RWPE1 (cell line): ENCODE data around the gene CCDC182.

Experiments
- CTCF ChIA-PET: fragments of 350-600 bp; sonication (Branson Sonifier 250); formaldehyde crosslinking; extraction: SDS; loops from one replicate; lab custom pipeline; 2021; lab: Yijun Ruan, JAX
- POLR2A ChIA-PET: fragments of 400-600 bp; formaldehyde crosslinking; extraction: SDS; loops from one replicate; lab custom pipeline; 2020; ENCODE audit warnings: antibody characterized with exemption; ENCODE audit not compliant: low non-redundant PET; lab: Yijun Ruan, JAX
- DNase-seq: peaks from one replicate; pipeline ENCODE4 v3.0.0; 2012; ENCODE audit warnings: low spot score
- H3K27ac ChIP-seq: fragments of 450-650 bp; 2 replicates; pipeline ENCODE4 v1.5.1; 2017
- TF ChIP-seq, protein P1 (sequence below): fragments of 450-650 bp; conservative IDR thresholded peaks from 2 replicates; pipeline ENCODE4 v1.5.1; 2017; ENCODE audit warnings: low read depth, mild to moderate bottlenecking

CCDC182 gene

DNA sequence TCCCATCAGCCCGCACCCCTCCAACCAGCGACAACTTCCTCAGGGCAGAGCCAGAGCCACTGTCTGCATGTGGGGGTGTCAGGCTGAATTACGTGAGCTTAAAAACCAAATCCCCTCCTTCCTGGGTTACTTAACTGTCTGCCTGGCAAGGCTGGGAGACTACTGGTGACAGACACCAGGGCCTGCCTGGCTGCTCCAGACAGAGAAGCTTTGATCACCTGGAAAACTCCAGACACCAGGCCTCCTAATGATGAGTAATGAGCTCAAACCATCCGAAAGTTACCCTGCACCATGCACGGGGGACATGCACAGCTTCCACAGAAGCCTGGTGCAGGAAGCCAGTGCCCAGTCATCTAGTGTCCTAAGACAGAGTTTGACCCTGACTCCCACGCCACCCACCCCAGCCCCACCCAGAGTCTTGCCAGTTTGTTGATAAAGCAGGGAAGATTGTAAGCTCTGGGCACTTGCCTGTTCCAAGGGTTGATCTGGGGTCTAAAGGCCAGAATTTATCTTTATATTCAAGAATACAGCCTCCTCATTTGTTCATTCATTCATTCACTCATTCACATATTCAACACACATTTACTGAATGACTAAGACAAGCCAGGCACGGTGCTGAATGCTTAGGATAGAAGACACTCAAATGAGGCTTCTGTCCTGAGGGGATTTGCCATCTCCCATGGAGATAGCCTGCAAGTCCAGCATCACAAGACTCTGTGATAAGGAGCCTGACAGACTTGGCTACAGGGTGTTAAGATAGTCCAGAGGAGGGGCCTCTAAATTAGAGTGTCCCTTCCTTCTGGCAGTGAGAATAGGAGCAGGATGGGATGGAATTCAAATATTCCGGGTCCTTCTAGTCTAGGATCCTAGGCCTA, 7.2 kb upstream of the CCDC182 start:
- H3K27ac ChIP-seq = no peak overlapping the region
- DNase-seq = no peak
- POLR2A ChIA-PET = no interaction called here
- TF ChIP-seq, protein P1, sequence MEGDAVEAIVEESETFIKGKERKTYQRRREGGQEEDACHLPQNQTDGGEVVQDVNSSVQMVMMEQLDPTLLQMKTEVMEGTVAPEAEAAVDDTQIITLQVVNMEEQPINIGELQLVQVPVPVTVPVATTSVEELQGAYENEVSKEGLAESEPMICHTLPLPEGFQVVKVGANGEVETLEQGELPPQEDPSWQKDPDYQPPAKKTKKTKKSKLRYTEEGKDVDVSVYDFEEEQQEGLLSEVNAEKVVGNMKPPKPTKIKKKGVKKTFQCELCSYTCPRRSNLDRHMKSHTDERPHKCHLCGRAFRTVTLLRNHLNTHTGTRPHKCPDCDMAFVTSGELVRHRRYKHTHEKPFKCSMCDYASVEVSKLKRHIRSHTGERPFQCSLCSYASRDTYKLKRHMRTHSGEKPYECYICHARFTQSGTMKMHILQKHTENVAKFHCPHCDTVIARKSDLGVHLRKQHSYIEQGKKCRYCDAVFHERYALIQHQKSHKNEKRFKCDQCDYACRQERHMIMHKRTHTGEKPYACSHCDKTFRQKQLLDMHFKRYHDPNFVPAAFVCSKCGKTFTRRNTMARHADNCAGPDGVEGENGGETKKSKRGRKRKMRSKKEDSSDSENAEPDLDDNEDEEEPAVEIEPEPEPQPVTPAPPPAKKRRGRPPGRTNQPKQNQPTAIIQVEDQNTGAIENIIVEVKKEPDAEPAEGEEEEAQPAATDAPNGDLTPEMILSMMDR = no peak
- CTCF ChIA-PET = interaction anchor here (0.9 kb wide), 1 partner anchor 509 kb away, joined by 4 read pairs; no protein-coding TSS in a partner anchor

DNA sequence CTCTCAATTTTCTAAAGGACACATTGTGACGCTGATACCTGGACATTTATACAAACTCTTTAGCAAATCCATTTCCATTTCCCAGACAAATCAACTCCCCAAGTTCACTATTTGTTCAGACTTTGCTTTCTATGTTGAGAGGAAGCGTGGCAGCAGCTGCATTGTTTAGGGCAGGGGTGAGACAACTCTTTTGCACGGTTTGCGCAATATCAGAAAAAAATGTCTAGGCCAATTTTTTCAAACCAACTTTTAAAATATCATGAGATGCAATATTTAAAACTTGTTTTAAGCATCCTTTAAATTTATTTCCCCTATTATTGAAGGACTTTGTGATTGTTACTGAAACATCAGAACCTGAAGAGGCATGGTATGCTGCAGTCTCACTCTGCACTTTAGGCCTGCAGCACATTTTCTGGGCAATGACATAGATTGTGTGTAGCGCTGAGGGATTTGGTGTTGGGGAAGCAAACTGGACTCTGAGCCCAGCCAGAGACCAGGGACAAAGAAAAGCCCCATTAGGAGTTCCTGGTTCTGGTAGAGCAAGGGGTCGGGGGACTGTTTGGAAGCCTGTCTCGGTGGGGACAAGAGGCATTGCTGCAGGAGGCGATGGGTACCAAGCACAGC, 6.4 kb upstream of the CCDC182 start:
- DNase-seq = no peak
- ChIA-PET CTCF (interaction anchor here (0.9 kb wide), 1 partner anchor 509 kb away, joined by 4 read pairs; no protein-coding TSS in a partner anchor), POLR2A (no interaction called here)
- TF ChIP-seq, protein P1 = no peak
- no peak overlapping the region for H3K27ac ChIP-seq

DNA sequence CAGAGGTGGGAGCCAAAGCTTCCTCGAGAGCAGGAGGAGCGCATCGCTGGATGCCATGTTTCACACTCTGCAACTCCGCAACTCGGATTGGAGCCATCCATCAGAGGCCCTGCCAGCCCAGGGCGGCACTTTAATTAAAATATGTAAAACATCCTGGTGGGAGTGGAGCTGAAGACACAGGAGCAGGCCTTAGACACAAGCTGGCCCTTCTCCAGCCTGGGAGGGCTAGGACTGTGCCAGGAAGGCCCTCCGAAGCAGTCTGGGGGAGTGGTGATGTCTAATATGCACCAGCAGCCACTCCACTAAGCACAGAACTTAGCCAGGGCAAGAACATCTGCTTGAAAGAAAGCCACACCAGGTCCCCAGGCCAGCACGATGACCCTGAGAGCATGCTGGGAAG, 5.8 kb upstream of the CCDC182 start:
- DNase-seq = no peak
- no peak overlapping the region for H3K27ac ChIP-seq
- POLR2A ChIA-PET = no interaction called here
- CTCF ChIA-PET = interaction anchor here (0.7 kb wide), 1 partner anchor 10 kb away, joined by 4 read pairs; no protein-coding TSS in a partner anchor
- TF ChIP-seq, protein P1 = no peak

DNA sequence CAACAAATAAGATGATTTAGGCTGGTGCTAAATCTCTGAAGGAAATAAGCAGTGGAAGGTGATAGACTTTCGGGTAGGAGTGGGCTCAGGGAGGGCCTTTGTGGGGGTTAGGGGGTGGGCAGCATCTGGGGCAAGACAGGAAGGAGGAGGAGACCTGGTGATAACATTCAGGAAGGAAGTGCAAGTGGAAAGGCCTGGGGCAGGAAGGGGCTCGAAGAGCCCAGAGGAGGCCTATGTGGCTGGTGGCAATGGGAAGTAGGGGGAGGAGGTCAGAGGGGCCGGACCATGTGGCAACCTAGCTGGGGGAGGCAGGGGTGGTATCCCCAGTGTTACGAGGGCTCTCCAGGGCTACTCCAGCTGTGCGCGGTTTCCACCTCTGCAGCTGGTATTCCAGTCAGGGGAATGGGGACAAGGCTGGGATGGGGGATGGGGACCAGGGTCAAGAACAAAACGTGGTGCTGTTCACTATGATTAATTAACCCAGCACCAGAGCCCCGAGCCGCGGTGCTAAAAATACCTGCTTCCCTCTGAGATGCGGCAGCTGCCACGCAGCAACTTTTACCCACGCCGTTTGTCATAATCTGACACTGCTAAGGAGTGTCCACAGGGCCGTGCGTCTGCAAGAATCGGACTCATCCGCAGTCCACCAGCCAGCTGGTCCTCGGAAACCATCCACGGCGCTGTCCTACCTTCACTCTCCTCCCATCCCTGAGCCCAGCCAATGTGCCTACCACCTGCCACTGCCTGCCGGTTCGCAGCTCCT, 5.2 kb upstream of the CCDC182 start:
- DNase-seq = no peak
- ChIA-PET CTCF (interaction anchor here (0.6 to 0.7 kb wide), 2 partner anchors 10 to 622 kb away, joined by 3 to 4 read pairs; no protein-coding TSS in a partner anchor), POLR2A (no interaction called here)
- TF ChIP-seq, protein P1 = no peak
- H3K27ac ChIP-seq = no peak overlapping the region

DNA sequence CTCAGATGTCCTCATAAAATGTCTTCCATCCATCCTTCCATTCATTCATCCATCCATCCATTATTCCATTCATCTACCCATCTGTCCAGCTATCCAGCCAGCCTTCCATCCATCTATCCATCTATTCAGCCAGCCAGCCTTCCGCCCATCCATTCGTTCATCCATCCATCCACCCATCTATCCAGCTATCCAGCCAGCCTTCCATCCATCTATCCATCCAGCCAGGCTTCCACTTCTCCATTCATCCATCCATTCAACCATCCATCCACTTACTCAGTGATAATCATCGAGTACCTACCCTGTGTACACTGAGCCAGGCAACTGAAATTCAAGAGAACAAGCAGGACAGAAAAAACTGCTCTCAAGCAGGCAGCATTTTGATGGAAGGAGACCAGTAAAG, 4.6 kb upstream of the CCDC182 start:
- ChIA-PET CTCF (interaction anchor here (0.6 kb wide), 2 partner anchors 19 to 621 kb away, joined by 3 to 5 read pairs; no protein-coding TSS in a partner anchor), POLR2A (no interaction called here)

More for the DNA sequence above, 4.6 kb upstream of the CCDC182 start:
- TF ChIP-seq, protein P1 = no peak
- no peak for DNase-seq
- H3K27ac ChIP-seq = no peak overlapping the region
